Measurements from ENCODE around the gene SLC28A1.

SLC28A1 gene

GRCh38 chr15:84855136-84855535 lies 29.3 kb upstream of the SLC28A1 start:
- TF ChIP-seq CTCF (IDR thresholded peaks at IDR 0.05; ENCODE audit: extremely low read depth, missing control alignments): no peak
- no peak for DNase-seq (ENCODE audit: low spot score)

GRCh38 chr15:84855765-84856164 lies 28.7 kb upstream of the SLC28A1 start:
- DNase-seq (ENCODE audit: low spot score): no peak
- no peak for TF ChIP-seq CTCF (IDR thresholded peaks at IDR 0.05; ENCODE audit: extremely low read depth, missing control alignments)

GRCh38 chr15:84856731-84857417 lies 27.6 kb upstream of the SLC28A1 start:
- no peak for DNase-seq (ENCODE audit: low spot score)
- no peak for TF ChIP-seq CTCF (IDR thresholded peaks at IDR 0.05; ENCODE audit: extremely low read depth, missing control alignments)

- no peak for TF ChIP-seq CTCF (IDR thresholded peaks at IDR 0.05; ENCODE audit: extremely low read depth, missing control alignments)
These were observed 27.0 kb upstream of the SLC28A1 start for GRCh38 chr15:84857418-84858004.

GRCh38 chr15:84858231-84858630 lies 26.2 kb upstream of the SLC28A1 start:
- no peak for DNase-seq (ENCODE audit: low spot score)
- TF ChIP-seq CTCF (IDR thresholded peaks at IDR 0.05; ENCODE audit: extremely low read depth, missing control alignments): no peak

More at GRCh38 chr15:84857418-84858004, 27.0 kb upstream of the SLC28A1 start:
- no peak for DNase-seq (ENCODE audit: low spot score)

- no peak for DNase-seq (ENCODE audit: low spot score)
- no peak for TF ChIP-seq CTCF (IDR thresholded peaks at IDR 0.05; ENCODE audit: extremely low read depth, missing control alignments)
These were observed 25.3 kb upstream of the SLC28A1 start for GRCh38 chr15:84859144-84859543.

GRCh38 chr15:84859651-84860050 lies 24.8 kb upstream of the SLC28A1 start:
- DNase-seq (ENCODE audit: low spot score): no peak
- TF ChIP-seq CTCF (IDR thresholded peaks at IDR 0.05; ENCODE audit: extremely low read depth, missing control alignments): no peak
